DOHH2 (cell line): Measurements from ENCODE around the gene PHC2.

Source experiments
- EZH2phosphoT487 ChIP-seq: fragments of 200-600 bp; sonication (generic); IDR thresholded peaks from 2 replicates; pipeline ENCODE4 v1.6.1; 2017; ENCODE audit warnings: borderline replicate concordance, mild to moderate bottlenecking, antibody characterized with exemption, low read length, moderate library complexity, mixed read lengths
- TF ChIP-seq, protein P1 (sequence below): fragments of 200-600 bp; sonication (generic); IDR thresholded peaks from one replicate; pipeline ENCODE4 v1.5.1; 2014; ENCODE audit warnings: antibody characterized with exemption, mild to moderate bottlenecking, low read depth, low read length; ENCODE audit not compliant: poor library complexity, severe bottlenecking

DNA sequence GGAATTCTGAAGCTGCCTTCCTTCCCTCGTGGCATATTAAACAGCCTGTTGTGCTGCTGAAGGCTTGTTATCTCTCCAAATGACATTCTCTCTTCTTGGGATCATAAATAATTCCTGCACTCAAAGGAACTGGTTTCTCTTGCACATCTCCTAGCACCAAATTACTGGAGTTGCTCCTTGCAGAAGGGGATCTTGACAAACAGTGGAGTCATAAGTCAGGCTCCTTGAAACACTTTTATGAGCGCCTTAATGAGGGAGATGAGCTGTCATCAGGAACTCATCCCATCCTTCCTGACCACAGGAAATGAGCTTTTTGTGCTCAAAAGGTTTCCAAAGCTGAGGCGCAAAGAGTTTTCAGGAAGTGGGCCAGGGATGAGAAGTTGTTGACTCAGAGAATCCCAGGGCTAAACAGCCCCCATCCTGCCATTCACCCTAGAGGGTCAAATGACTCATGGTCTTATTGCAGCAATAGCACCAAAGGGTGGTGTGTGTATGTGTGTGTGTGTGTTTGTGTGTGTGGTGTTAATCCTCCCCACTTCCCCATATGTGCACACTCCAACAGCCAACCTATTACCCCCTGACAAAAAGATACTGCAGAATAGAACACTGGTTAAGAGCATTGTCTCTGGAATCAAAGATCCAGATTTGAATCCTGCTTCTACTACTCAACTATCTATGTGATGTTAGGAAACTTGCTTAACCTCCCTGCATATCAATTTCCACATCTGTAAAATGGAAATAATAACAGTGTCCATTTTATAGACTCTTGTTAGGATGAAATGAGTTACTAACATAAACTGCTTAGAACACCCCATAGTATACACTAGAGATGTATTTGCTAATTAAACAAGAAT lies 2.8 kb upstream of the PHC2 start:
- TF ChIP-seq, protein P1, sequence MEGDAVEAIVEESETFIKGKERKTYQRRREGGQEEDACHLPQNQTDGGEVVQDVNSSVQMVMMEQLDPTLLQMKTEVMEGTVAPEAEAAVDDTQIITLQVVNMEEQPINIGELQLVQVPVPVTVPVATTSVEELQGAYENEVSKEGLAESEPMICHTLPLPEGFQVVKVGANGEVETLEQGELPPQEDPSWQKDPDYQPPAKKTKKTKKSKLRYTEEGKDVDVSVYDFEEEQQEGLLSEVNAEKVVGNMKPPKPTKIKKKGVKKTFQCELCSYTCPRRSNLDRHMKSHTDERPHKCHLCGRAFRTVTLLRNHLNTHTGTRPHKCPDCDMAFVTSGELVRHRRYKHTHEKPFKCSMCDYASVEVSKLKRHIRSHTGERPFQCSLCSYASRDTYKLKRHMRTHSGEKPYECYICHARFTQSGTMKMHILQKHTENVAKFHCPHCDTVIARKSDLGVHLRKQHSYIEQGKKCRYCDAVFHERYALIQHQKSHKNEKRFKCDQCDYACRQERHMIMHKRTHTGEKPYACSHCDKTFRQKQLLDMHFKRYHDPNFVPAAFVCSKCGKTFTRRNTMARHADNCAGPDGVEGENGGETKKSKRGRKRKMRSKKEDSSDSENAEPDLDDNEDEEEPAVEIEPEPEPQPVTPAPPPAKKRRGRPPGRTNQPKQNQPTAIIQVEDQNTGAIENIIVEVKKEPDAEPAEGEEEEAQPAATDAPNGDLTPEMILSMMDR, result no peak
- TF ChIP-seq EZH2phosphoT487, result no peak
